Superior temporal gyrus (tissue), 1 donor: Measurements from ENCODE around the gene CDC25C.
A peak's percentile ranks its signal among the peaks of the same experiment; 100 is the strongest.

ENCODE experiments used
- DNase-seq: peaks from one replicate; pipeline ENCODE4 v3.0.0-alpha.2; 2016; ENCODE audit errors: extremely low spot score

Gene CDC25C

DNA sequence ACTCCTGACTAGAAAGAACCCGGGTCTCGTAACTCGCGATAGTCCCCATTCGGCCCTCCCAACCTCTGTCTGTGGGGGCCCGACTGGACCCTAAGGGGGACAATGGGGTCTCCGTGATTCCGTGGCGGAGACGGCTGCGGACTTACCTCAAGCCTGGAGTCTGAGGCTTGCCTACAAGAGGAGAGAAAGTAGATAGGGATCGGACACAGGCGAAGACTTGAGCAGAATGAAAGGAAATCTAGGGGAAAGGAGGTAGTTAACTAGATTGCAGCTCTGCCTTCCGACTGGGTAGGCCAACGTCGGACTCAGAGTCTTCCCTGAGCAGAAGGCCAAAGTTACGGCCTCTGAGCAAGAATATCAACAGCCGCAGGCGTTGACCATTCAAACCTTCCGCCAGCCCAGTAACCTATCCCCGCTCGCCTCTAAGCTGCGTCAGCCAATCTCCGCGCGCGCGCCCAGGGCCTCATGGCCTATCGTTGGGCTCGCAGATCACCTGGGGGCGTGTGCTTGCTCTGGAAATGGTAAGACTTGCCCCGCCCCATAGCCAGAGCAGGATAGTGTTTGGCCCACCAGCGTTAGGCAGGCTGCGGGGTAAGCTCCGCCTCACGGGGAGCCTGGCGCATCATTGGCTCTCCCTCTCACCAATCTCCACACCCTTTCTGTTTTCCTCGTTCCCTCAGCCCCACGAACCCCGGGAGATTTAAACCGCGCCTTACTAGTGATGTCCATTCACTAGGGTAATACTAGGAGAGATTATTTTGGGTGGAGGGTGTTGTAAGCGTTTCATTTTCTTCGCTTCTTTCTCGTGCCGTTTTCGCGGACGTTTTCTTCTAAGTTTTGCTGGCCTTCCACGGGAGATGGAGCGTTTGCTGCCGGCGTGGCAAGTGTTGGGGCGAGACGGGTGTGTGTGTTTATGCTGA, at the start of gene CDC25C:
Gene CDC25C, minus strand, starts transcription at position 356 of the 920 bp plus-strand sequence. CDS start 624 bp downstream, outside the sequence.
- DNase-seq, result peak; percentile 98

DNA sequence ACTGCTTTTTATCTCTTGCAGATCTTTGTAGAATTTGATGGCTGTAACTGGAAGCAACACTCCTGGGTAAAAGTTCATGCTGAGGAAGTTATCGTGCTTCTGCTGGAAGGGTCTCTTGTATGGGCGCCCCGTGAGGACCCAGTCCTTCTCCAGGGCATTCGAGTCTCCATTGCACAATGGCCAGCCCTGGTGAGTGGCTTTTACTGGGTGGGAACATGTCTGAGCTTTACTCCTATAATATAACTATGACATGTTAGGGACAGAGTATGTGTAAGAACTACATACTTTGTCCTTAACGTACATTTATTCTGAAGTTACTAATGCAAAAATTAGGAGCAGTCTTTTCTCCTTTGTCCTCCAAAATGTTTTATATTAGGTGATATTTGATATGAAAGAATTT, 41.0 kb upstream of the CDC25C start:
- DNase-seq, result no peak

DNA sequence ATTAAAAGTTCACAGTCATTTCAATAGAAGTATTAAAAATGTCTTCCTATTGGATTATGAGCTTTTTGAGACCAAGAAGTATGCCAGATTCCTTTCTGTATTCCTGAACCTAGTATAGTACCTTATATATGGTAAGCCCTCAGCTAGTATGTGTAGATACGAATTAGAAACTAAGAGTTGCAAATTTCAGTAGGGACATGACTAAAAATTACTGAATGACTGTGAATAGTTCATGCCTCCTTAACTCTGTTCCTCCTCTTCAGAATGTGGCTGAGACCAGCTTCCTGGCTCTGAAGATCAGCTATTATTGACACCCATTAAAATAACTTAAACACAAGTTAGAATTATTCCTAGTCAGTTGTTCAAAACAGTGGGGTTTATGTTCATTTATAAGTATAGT, 40.6 kb upstream of the CDC25C start:
- no peak for DNase-seq

DNA sequence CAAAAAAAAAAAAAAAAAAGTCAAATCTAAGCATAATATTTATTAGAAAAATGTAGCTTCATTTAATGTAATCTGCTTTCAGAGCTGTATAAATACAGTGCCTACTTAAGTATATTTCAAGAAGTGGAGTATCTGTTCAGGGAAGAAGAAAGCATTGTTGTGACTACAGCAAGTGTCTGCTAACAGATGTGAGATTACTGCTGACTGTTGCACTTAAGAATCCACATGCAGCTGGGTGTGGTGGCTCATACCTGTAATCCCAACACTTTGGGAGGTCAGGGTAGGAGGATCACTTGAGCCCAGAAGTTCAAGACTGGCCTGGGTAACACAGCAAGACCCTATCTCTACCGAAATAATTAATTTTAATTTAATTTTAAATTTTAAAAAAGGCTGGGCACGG, 39.9 kb upstream of the CDC25C start:
- no peak for DNase-seq

DNA sequence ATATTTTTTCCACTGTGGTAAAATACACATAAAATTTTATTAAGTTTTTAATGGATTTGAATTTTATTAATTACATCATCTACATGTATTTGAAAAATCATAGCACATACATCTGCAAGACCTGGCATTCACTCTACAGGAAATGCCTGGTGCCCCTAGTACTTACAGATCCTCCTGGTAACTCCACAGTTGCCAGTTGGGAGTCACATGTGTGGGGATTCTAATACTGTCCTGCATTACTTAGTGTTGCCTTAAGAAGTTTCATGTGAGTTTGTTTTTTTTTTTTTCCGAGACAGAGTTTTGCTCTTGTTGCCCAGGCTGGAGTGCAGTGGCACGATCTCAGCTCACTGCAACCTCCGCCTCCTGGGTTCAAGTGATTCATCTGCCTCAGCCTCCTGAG, 38.9 kb upstream of the CDC25C start:
- DNase-seq, result no peak

DNA sequence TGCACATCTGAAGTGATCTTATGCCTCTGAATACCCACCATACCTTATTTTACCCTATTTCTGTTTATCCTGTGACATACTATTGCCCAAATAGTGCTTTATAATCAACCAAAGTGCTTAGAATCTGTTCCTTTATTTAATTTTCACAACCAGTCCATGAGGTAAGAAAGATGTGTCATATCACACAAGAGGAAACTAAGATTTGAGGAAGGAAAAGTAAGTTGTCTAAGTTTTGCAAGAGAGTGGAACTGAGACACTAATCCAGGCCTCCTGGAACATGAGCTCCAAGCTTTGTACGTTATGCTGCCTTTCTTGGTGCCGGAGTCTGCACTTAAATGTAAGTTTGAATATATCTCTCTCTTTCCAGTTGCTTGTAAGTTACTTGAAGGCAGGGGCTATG, 38.1 kb upstream of the CDC25C start:
- no peak for DNase-seq

DNA sequence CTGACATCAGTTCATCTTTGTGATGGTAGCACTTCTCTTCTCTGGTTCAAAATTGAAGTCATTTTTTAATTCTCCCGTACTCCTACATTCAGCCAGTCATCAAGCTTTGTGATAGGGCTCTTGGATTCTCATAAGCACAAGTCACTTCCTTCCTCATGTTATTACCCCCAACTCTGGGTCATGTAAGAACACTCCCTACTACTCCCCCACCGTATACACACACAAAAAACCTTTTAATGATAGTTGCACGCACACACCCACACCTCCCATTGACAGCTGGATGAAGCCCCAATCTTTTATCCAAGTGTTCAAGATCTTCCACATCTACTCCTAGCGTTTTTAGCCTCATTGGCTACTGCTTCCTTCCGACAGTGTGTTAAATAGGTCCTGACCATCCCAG, 37.7 kb upstream of the CDC25C start:
- no peak for DNase-seq

DNA sequence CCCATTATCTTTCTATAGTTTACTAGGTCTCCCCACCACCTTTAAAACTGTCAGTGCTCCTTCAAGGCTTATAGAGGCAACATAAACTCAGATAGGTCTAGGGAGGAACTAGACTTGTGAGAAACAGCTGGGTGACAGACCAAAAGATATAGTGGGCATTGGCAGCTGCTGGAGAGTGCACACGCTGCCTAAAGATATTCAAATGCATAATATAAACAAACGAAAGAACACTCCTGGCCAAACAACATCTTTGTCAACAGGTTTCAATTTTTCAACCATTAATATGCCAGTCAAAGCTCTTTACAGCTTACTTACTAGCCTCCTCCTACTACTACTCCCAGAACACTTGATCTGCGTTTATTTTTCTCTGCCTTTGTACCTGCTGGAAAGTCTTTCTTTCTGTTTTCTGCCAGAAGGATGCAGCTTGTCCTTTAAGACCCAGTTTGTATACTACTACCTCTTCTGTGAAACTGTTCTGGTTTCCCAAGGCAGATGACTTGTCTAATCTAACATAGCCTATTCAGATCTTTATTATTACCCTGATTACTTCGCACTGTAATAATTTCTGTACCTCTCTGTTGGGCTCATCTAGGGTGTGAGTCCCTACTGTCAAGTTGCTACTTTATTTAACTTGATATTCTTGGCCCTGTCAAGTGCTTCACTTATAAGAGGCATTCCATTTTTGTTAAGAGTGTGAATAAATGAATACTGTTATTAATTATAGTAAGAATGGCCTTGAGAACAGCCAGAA, 35.2 kb upstream of the CDC25C start:
- no peak for DNase-seq

DNA sequence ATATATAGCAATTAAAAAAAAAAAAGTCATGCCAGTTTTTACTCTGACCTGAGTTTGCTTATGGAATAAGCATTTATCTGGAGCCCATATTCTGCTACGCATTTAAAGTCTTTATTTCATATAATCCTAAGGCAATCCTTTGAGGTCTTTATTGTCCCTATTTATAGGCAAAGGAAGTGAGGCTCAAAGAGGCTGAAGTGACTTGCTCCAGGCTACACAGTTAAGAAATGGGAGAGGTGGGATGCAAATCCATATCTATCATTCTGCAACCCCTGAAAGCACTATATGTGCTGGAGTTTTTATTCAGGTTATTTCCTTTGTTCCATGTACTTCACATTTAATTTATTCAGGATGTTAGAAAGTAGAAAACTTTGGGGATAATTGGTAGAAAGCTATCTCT, 33.0 kb upstream of the CDC25C start:
- DNase-seq, result no peak

DNA sequence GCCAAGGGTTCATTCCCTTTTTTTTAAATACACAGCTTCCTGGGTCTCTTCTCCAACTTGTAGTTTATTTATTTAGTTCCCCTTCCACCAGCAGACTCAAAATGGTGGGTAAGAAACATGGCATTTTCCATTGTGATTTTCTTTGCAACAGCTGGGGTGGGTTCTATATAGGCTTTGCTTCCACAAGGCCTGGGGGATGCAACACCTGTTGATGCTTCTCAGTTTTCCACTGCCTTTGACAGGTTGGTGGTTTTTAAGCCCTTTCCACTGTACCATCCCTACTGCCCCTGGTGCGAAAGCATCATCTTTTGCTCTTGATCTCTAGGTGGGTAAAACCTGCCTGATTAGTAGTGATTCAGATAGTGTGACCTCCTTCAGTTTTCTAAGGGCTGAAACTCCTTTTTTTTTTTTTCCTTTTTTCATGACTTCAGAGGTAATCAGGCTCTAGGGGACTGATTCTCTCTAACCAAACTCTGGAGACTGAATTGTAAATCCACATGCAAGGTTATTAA, 29.4 kb upstream of the CDC25C start:
- DNase-seq, result no peak

DNA sequence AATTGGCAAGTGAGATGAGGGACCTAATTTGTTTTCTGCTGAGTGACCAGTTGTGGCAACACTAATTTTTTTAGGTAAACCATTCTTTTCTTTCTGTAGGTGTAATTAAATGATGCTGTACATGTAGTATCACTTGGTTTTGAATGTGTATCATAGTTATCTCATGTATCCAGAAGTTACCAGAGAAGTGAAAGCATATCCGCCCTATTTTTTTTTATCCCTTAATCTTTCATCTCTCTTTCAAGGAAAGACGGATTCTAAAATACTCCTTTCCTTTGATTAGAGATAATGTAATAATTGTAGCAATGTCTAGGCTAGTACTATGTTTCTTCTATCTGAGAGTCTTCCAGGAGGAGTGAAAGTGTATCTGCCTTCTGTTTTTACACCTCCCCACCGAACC, 28.0 kb upstream of the CDC25C start:
- DNase-seq, result no peak

DNA sequence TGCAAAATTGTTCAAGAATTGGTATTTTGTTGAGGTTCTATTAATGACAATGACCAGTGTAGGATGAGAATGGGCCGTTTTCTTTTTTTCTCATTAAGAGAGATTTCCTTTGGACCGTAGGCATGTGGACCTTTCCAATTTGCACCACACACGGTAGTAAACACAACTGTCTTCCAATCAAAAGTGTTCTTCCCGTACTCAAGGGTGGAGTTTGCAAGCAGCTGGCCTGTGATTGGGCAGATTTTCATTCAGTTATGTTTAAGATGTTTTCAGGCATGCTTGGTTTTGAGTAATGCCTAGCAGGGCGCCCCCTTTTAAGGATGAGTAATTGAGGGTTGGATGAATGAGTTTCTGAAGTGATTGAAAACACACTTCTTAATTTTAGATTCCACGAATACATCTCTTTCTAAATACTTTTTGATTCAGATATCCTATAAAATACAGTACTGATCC, 23.3 kb upstream of the CDC25C start:
- peak; percentile 79 for DNase-seq

DNA sequence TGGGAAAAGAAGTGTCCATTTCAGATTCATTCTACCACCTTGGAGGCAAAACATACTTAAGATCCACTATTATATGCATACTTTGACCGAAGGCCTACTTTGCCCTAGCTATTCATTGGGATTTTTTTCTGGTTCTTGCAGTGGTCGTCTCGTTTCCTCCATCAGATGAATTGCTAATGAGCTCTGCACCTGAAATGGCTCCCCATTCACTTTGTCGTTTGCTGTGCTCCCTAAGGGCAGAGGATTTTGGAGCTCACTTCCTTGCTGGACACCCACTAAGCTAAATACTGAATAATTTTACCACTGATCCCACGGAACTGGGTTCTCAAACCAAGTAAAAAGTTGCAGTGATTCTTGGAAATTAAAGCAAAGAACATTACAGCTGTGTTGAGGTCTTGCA, 22.8 kb upstream of the CDC25C start:
- no peak for DNase-seq

DNA sequence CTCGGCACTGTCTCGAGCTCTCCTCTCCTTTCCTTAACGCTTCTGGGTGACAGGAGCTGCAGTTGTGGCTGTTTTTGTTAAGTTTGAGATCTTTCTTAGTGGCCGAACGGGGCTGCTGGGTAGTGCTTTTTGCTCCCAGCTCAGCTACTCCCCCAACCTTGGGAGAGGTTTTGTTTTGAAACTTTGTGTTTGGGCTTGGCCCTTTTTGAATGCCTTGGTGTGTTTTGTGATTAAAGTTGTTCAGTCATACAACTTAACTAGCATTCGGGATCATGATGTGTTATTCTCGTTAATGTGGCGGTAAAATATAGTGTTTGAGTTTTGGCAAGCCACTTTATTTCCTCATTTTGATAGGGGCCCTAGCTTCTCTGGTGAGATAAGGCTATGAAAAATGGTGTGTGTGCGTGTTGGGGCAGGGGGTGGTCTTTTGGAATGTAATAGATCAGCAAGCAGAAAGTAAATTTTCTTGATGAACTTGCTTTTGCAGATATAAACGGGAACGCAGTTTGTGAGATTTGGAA, 22.0 kb upstream of the CDC25C start:
- no peak for DNase-seq

DNA sequence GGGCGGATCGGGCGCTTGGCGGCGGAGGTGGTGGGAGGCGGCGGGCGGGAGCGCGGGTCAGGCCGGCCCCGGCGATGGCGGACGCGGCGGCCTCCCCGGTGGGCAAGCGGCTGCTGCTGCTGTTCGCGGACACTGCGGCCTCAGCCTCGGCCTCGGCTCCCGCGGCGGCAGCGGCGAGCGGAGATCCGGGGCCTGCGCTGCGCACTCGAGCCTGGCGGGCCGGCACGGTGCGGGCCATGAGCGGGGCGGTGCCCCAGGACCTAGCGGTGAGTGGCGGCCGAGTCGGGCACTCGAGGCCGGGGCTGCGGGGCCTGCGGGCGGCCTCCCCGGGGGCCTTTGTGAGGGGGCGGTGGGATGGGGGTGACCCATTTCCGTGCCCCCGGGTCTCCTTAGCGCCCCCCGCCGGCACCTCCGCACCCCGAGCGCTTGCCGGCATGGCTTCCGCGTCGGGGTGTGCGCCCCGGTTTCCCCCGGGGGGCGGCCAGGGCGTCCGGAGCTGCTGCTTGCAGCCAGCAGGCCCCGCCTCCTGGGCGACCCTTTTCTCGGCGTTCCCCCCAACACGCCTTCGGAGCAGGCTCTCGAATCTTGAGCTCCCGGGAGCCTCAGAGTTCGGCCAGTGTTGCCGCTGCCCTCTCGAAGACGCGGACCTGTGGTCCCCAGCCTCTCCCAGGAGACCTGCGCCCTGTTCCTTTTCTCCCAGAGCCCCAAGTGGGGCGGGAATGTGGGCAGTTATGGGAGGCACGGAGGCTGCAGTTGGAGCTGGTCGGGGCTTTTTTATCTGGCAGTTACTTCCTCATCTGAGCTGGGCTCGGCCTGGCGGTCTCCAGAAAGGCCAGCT, 21.3 kb upstream of the CDC25C start:
- DNase-seq, result peak; percentile 68

DNA sequence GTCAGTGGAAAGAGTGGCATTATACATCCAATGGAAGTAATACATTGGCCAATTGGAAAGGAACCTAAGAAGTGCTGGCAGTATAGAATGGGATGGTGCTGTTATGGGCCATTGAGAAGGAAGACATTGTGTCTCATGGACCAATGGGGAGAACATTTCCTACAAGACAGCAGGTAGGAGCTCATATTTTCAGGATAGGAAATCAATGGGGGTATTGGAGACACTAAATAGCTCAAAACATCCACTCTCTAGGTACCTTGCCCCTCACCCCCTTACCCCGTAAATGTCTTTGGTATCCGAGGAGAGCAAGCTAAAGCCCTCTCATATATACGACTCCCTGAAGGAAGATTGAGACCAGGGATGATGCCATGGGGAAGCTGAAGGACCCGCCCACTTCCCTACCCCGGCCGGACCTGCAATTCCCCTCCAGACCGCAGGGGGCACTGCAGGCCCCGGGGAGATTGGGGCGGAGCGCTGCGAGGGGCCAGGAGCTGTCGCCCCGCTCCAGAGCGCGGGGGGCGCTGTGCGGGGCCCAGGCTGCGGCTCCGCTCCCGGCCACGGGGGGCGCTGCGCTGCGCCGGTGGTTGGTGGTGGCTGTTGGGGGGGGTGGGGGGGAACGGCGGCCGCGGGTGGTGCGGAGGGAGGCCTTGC, 20.6 kb upstream of the CDC25C start, which contains the start of gene KDM3B:
Gene KDM3B, plus strand, starts transcription at position 615 of the 651 bp plus-strand sequence. CDS start 111 bp downstream, outside the sequence.
- peak; percentile 74 for DNase-seq

DNA sequence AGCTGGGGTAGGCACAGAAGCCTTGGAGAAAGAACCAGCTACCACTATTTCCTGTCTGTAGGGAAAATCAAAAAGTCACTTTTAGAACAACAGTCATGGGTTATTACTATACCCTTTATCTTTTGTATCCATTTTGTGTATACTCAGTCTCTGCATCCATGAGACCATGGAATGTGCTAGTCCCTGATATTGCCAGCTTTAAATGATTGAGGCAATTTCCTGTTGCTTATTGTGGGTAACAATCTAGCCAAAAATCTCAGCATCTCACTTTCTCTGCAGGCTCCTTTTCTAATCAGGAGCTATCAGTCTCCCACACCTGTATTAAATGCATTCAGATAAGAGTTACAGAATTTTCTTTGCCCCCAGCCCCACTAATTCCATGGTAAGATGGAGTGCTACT, 19.9 kb upstream of the CDC25C start:
- DNase-seq, result no peak

DNA sequence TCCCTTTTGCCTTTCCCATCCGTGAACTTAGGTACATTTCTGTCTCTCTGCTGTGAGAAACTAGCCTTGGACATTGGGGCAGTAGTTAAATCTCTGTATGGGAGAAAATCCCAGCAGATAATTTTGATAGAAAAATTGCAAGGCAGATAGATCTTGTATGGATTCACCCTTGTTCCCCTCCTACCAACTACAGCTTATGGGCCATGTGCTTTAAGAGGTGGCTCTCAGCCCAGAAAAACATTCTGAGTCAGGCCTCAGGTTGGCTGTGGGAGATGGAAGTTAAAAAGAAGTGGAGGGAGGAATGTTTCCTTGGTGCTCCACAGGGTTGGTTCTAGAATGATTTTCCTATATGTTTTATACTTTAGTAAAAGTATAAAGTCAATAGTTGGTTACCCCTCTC, 19.5 kb upstream of the CDC25C start:
- no peak for DNase-seq

DNA sequence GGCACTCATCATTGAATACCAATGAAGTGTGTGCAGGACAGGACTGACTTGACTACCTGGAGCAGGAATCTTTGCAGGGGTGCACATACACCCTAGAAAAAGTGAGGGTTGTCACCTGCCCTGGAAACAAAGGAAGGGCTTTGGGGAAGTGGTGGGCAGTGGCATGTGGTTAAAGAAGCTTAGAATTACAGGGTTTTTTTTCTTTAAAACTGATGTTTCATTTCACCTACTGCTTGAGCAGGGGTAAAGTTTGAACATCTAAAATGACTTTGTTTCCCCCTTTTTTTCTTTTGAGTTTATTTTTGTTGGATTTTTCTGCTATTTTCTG, 18.9 kb upstream of the CDC25C start:
- no peak for DNase-seq

DNA sequence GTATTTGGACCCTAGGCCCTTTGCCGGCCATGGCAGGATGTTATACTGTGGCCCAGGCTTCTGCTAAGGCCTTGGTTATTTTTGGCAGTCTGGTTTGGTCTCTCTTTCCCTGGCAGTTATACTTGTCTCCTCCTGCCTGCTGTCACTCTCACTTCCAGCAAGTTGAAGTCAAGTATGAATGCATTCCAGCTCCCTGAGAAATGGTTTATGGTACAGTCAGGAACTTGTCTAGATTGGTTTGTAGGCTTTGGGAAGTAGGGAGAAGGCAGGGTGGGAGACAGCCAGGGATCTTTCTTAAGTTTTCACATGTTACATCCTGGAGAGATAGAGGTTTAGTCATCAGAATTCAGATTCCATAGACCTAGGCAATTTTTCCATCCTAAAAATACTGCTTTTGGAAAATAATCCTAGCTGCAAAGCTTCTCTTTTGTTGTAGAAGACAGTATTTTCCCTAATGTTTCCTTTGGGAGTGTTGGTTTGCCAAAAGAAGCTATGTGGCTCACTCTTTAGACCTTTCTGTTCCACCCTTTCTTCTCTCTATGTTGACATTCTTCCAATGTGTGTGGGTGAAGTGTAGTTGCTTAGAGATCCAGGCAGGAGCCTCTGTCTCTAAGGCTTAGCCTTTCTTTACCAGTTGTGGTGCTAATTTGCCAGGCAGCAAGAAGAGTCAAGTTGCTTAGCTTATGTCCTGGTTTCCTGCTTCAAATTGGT, 18.4 kb upstream of the CDC25C start:
- no peak for DNase-seq
